ENCODE results near the gene RHOBTB3.

RHOBTB3 gene

DNA sequence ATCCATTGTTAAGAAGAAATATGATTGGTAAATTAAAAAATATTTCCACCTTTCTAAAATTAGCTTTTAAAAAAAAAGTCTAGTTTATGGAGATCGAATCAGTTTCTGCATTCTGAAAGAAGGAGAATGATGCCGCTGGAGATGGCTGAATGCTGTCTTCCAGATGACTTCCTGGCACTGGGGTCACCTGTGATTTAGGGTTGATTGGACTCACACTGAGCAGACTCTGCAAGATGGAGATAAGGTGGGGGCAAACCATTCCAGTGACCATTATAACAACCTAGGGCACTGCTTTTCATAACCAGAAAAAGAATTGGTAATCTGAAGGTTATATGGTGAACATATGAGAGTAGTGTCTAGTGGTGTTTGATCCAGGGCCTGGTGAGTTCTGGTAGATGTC lies 40.8 kb downstream of the RHOBTB3 start:
- Histone ChIP-seq H3K36me3 (ENCODE audit: insufficient read depth, low read length) (peaks cover 25% of the 10 kb centered on the region), H3K79me2 (ENCODE audit: control insufficient read depth, insufficient read depth, low read length, unreplicated experiment) (peaks cover 3% of the 10 kb centered on the region), H3K27ac (ENCODE audit: low read depth, low read length) (no peak overlapping the region), H2AFZ (ENCODE audit: low read length, unreplicated experiment) (no peak overlapping the region), H3K27me3 (ENCODE audit: insufficient read depth, low read length) (no peaks in the 10 kb centered on the region), H3K4me1 (ENCODE audit: control insufficient read depth, insufficient read depth, low read length, unreplicated experiment) (peaks cover 26% of the 10 kb centered on the region), H3K4me3 (ENCODE audit: low read depth, low read length) (no peak overlapping the region)

DNA sequence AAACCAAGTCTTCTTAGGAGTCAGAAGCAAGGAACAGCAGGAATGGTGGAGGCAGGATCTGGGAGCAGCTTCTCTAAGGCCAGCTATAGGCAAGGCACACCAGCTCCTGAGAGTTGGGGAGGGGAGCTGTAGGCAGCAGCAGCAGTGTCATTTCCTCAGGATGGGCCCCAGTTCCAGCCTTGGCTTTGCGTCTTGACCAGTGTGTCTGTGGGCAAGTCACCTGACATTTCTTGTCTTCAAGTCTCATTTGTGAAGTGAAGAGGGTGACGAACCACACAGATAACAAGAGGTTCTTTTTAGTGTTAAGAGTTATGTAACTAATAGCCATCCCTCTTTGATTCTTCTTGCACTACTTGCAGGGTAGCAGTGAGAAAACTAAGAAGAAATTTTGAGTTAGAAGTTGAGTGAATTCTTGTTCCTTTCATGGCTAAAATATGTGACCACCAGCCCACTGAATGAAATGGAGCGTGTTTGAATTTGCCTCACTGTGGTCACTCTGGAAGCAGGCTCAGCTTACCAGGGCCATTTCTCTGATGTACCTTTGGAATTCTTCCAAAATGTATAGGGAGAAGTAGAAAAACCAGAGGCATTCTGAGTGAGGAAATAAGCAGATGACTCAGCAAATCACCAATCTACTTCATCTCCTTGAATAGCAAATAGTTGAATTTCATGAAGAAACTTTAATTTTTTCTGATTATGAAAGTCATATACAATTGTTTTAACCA lies 42.4 kb downstream of the RHOBTB3 start:
- Histone ChIP-seq H2AFZ (ENCODE audit: low read length, unreplicated experiment) (no peak overlapping the region), H3K36me3 (ENCODE audit: insufficient read depth, low read length) (peaks cover 16% of the 10 kb centered on the region), H3K4me3 (ENCODE audit: low read depth, low read length) (no peak overlapping the region), H3K27me3 (ENCODE audit: insufficient read depth, low read length) (no peaks in the 10 kb centered on the region), H3K27ac (ENCODE audit: low read depth, low read length) (peak overlapping the region; percentile 52), H3K79me2 (ENCODE audit: control insufficient read depth, insufficient read depth, low read length, unreplicated experiment) (peaks cover 3% of the 10 kb centered on the region), H3K4me1 (ENCODE audit: control insufficient read depth, insufficient read depth, low read length, unreplicated experiment) (peaks cover 26% of the 10 kb centered on the region)

DNA sequence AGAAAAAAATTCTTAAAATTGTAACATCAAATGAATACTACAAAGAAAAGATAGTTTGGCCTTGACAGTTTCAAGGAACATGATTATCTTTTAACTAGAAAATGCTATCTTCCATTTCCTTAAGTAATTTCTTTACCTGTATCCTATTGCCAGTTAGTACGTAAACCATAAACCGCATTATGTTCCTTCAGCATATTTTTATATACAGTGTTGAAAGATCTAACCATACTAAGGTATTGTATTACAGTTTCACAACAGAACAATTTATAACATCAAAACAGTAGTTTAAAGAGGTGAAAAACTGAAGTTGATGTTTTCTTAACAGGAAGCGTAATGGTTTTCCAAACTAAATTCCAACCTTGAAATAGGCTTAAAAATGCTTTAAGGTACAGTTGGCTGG lies 46.3 kb downstream of the RHOBTB3 start:
- Histone ChIP-seq H2AFZ (ENCODE audit: low read length, unreplicated experiment) (no peak overlapping the region), H3K79me2 (ENCODE audit: control insufficient read depth, insufficient read depth, low read length, unreplicated experiment) (peaks cover 3% of the 10 kb centered on the region), H3K27me3 (ENCODE audit: insufficient read depth, low read length) (no peaks in the 10 kb centered on the region), H3K4me1 (ENCODE audit: control insufficient read depth, insufficient read depth, low read length, unreplicated experiment) (peaks cover 47% of the 10 kb centered on the region), H3K4me3 (ENCODE audit: low read depth, low read length) (no peak overlapping the region), H3K36me3 (ENCODE audit: insufficient read depth, low read length) (peaks cover 10% of the 10 kb centered on the region; the same call in 1 of the 2 replicates), H3K27ac (ENCODE audit: low read depth, low read length) (no peak overlapping the region)

DNA sequence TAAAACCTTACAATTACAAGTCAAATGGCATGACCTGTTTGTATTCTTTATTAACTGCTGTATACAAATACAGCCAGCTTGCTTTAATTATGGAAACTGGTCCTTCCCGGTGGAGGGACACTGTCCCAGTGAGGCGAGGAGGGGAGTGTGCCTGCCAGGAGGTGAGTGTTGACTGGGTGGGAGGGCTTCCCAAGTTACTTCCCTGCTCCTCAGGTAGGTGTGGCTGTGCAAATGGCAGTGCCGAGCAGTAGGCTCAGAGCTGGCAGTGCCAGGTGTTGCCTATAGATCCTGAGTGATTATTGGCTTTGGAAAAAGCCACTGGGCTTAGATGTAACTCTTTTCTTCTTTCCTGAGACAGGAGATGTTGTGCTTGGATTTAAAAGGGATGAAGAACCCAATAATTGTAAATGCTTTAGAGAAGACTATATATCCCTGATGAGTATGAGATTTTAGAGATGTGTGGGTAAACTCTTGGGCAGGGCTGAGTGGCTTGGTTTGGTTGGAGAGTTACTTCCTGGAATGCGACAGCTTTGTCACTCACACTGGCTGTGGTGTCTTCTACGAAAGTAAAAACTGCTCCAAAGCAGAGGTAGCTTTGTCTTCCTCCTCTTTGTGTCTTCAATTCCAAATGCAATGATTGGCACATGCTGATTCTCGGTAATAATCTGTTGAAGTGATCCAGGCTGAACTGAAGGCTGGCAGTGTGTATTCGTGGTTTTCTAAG lies 47.7 kb downstream of the RHOBTB3 start:
- Histone ChIP-seq H2AFZ (ENCODE audit: low read length, unreplicated experiment) (no peak overlapping the region), H3K36me3 (ENCODE audit: insufficient read depth, low read length) (peaks cover 10% of the 10 kb centered on the region; the same call in 1 of the 2 replicates), H3K4me3 (ENCODE audit: low read depth, low read length) (no peak overlapping the region), H3K4me1 (ENCODE audit: control insufficient read depth, insufficient read depth, low read length, unreplicated experiment) (peaks cover 32% of the 10 kb centered on the region), H3K79me2 (ENCODE audit: control insufficient read depth, insufficient read depth, low read length, unreplicated experiment) (peaks cover 3% of the 10 kb centered on the region), H3K27ac (ENCODE audit: low read depth, low read length) (peak overlapping the region; percentile 55), H3K27me3 (ENCODE audit: insufficient read depth, low read length) (no peaks in the 10 kb centered on the region)

DNA sequence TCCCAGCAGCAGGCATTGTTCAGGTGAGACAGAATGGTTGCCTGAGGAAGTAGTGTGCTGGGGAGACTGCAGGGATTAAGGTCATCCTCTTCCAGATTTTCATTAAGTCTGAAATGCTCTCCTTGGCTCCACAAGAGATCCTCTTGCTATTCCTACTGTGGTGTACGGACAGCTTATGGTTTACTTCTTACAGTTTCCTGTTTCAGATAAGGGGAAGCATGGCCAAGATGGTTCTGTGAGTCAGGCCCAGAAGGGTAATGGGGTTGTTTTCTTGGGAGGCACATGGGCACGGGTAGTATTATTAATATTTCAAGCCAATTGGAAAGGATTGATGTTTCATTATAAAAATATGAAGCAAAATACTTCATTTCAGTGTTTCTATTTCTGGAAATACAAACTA lies 48.5 kb downstream of the RHOBTB3 start:
- H3K4me1 ChIP-seq (ENCODE audit: control insufficient read depth, insufficient read depth, low read length, unreplicated experiment): peaks cover 33% of the 10 kb centered on the region
- H3K27ac ChIP-seq (ENCODE audit: low read depth, low read length): peak overlapping the region; percentile 55
- H3K36me3 ChIP-seq (ENCODE audit: insufficient read depth, low read length): peaks cover 17% of the 10 kb centered on the region

DNA sequence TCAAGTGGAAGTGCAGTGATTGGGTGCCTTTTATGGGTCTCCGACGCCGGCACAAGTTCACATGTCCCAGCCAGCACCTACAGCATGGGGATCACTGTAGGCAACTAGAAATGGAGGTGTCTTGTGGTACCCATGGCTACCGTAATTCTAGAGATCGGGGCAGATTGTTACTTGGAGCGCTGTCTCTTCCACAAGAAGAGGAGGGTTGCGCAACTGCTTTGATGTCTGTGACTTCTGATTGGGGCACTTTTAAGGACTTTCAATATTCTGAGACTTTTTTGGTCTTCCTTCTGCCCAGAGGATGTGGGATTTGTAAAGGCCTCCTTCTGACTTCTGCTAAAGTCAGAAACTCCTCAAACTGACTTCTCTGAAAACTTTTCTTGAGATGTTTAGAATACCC lies 49.5 kb downstream of the RHOBTB3 start:
- H3K4me1 ChIP-seq (ENCODE audit: control insufficient read depth, insufficient read depth, low read length, unreplicated experiment): peaks cover 38% of the 10 kb centered on the region
- H3K79me2 ChIP-seq (ENCODE audit: control insufficient read depth, insufficient read depth, low read length, unreplicated experiment): no peaks in the 10 kb centered on the region
- H3K36me3 ChIP-seq (ENCODE audit: insufficient read depth, low read length): peaks cover 20% of the 10 kb centered on the region
- H3K4me3 ChIP-seq (ENCODE audit: low read depth, low read length): no peak overlapping the region
- no peak overlapping the region for H2AFZ ChIP-seq (ENCODE audit: low read length, unreplicated experiment)
- H3K27me3 ChIP-seq (ENCODE audit: insufficient read depth, low read length): no peaks in the 10 kb centered on the region
- H3K27ac ChIP-seq (ENCODE audit: low read depth, low read length): peak overlapping the region; percentile 55

More for the DNA sequence above, 48.5 kb downstream of the RHOBTB3 start:
- no peak overlapping the region for H2AFZ ChIP-seq (ENCODE audit: low read length, unreplicated experiment)
- peaks cover 3% of the 10 kb centered on the region for H3K79me2 ChIP-seq (ENCODE audit: control insufficient read depth, insufficient read depth, low read length, unreplicated experiment)
- no peak overlapping the region for H3K4me3 ChIP-seq (ENCODE audit: low read depth, low read length)
- no peaks in the 10 kb centered on the region for H3K27me3 ChIP-seq (ENCODE audit: insufficient read depth, low read length)

DNA sequence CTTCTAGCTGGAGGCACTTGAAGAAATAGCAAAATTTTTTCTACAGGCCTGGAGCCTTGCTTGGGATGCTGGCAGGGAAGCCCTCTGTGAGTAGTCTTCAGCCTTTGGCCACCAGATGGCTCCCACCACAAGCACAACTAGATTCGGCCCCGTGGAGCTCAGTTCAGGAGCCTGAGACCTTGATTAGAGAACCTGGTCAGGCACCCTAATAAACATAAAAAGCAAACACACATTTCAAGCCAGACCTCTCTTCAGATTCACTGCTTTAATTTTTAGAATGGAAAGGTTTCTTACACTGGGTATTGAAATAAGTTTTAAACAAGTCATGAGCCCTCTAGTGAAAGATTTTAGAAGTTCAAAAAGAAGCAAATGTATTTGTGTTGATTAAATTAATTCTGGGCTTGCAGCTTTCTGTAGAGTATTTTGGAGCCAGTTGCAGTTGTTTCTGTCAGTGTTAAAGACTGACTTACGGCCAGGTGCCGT lies 50.0 kb downstream of the RHOBTB3 start:
- Histone ChIP-seq H3K27ac (ENCODE audit: low read depth, low read length) (peak overlapping the region; percentile 55), H3K36me3 (ENCODE audit: insufficient read depth, low read length) (peaks cover 20% of the 10 kb centered on the region), H3K79me2 (ENCODE audit: control insufficient read depth, insufficient read depth, low read length, unreplicated experiment) (no peaks in the 10 kb centered on the region), H3K4me1 (ENCODE audit: control insufficient read depth, insufficient read depth, low read length, unreplicated experiment) (peaks cover 43% of the 10 kb centered on the region), H2AFZ (ENCODE audit: low read length, unreplicated experiment) (peak overlapping the region; percentile 93), H3K27me3 (ENCODE audit: insufficient read depth, low read length) (no peaks in the 10 kb centered on the region), H3K4me3 (ENCODE audit: low read depth, low read length) (no peak overlapping the region)

DNA sequence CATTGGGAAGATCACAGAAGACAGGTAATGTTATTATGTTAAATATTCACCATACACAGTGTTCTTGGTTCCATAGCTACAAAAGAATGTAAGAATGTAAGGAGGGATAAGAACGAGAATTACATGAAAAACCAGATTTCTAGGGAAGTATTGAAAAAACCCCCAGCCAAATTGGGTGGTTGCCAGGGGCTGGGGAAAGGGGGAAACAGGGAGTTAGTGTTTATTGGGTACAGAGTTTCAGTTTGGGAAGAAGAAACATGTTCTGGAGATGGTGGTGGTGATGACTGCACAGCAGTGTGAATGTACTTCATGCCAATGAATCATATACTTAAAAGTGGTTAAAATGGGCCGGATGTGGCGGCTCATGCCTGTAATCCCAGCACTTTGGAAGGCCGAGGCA lies 51.0 kb downstream of the RHOBTB3 start:
- H3K27me3 ChIP-seq (ENCODE audit: insufficient read depth, low read length): no peaks in the 10 kb centered on the region
- peaks cover 51% of the 10 kb centered on the region for H3K4me1 ChIP-seq (ENCODE audit: control insufficient read depth, insufficient read depth, low read length, unreplicated experiment)
- H3K36me3 ChIP-seq (ENCODE audit: insufficient read depth, low read length): peaks cover 20% of the 10 kb centered on the region
- no peak overlapping the region; the same call in 1 of the 2 replicates for H3K27ac ChIP-seq (ENCODE audit: low read depth, low read length)
- H2AFZ ChIP-seq (ENCODE audit: low read length, unreplicated experiment): no peak overlapping the region
- no peaks in the 10 kb centered on the region for H3K79me2 ChIP-seq (ENCODE audit: control insufficient read depth, insufficient read depth, low read length, unreplicated experiment)
- H3K4me3 ChIP-seq (ENCODE audit: low read depth, low read length): no peak overlapping the region

DNA sequence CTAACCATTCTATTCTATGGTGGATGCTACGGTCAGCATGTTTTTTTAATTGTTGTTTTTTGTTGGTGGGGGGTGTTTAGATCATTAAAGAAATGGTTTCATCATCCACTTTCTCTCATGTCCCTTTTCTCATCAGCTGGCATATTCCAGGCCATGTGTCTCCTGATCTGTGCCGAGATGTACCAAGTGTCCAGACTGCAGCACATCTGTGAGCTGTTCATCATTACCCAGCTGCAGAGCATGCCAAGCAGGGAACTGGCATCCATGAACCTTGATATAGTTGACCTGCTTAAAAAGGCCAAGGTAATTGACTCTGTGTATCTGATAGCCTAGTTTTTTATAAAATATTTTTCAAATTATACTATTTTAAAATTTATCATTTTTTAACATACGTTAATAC lies 52.5 kb downstream of the RHOBTB3 start:
- Histone ChIP-seq H3K4me1 (ENCODE audit: control insufficient read depth, insufficient read depth, low read length, unreplicated experiment) (peaks cover 55% of the 10 kb centered on the region), H2AFZ (ENCODE audit: low read length, unreplicated experiment) (no peak overlapping the region), H3K36me3 (ENCODE audit: insufficient read depth, low read length) (peaks cover 34% of the 10 kb centered on the region), H3K4me3 (ENCODE audit: low read depth, low read length) (no peak overlapping the region), H3K79me2 (ENCODE audit: control insufficient read depth, insufficient read depth, low read length, unreplicated experiment) (no peaks in the 10 kb centered on the region), H3K27me3 (ENCODE audit: insufficient read depth, low read length) (no peaks in the 10 kb centered on the region), H3K27ac (ENCODE audit: low read depth, low read length) (no peak overlapping the region)

DNA sequence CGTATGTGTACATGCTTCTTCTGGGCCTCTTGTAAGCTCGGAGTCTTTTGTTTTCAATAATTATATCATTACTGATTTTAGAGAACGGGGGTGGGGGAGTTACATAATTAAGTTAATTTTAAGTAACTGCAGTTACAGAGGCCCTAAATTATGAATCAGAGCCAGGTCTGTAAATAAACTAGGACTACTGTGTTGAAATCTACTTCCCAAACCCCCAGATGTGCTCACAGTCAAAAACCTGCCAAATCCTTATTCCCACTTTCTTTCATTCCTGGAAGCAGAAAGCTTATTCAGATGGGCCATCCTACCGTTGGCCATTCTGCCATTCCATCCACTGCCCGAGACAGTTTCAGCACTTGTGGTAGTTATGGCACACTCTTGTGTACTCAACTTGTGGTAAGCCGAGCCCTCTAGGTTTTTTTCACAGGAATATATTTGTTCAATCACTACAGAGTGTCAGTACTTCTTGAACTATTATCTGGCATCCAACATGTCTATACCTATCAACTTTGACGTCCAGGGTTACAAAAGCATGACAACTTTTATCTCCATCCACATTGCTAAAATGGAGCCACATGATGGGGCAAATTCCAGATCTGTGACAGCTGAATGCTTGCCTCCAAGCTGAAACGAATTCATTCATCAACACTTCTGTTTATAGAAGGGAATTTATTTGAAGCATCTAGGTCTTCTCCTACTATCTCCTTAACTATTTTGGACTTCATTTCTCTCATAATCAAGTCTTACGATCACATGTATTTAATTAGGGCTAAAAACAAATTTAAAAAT lies 53.6 kb downstream of the RHOBTB3 start:
- peaks cover 43% of the 10 kb centered on the region for H3K36me3 ChIP-seq (ENCODE audit: insufficient read depth, low read length)
- H3K27ac ChIP-seq (ENCODE audit: low read depth, low read length): 0 out of 2 replicates have a peak overlapping the region, but pooled peaks have one; percentile 68
- H3K4me3 ChIP-seq (ENCODE audit: low read depth, low read length): no peak overlapping the region
- H3K79me2 ChIP-seq (ENCODE audit: control insufficient read depth, insufficient read depth, low read length, unreplicated experiment): no peaks in the 10 kb centered on the region
- peaks cover 44% of the 10 kb centered on the region for H3K4me1 ChIP-seq (ENCODE audit: control insufficient read depth, insufficient read depth, low read length, unreplicated experiment)
- H2AFZ ChIP-seq (ENCODE audit: low read length, unreplicated experiment): no peak overlapping the region
- no peaks in the 10 kb centered on the region for H3K27me3 ChIP-seq (ENCODE audit: insufficient read depth, low read length)
